NCI-H2081 treated with DMSO at 0.1 percent for 48 hours (cell line): Measurements from ENCODE around the gene PALLD.

Source experiments
- DNase-seq: peaks from one replicate; lab custom pipeline; 2025; lab: John Stamatoyannopoulos, UW

Gene PALLD

DNA sequence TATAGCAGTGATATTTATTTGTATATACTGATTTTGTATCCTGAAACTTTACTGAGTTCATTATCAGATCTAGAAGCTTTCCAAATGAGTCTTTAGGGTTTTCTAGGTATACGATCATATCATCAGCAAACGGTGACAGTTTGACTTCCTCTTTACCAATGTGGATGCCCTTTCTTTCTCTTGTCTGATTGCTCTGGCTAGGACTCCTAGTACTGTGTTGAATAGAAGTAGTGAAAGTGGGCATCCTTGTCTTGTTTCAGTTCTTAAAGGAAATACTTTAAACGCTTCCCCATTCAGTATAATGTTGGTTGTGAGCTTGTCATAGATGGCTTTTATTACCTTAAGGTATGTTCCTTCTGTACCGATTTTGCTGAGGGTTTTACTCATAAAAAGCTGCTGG lies 475.7 kb downstream of the PALLD start:
- DNase-seq: no peak
